Endothelial cell (in vitro differentiated cells): ENCODE data around the gene IL17A. TPM values are rescaled to one million over a fixed set of nuclear protein-coding genes. Genes with fewer than 3 reads are reported as not detected.
"Not testable (repeated sequence)": the region's sequence is repeated elsewhere in the genome, so short reads cannot be mapped to it uniquely, and the experiment has no call there.

Experiments
- DNase-seq: peaks from one replicate; pipeline ENCODE4 v3.0.0; 2021; ENCODE audit warnings: low spot score
- H3K27ac Mint-ChIP-seq: one replicate; pipeline ENCODE4 v1.8.0; 2021; ENCODE audit warnings: mixed read lengths, inconsistent platforms; ENCODE audit not compliant: unreplicated experiment
- H3K27me3 Mint-ChIP-seq: one replicate; pipeline ENCODE4 v1.8.0; 2021; ENCODE audit warnings: mild to moderate bottlenecking, moderate library complexity, mixed read lengths, inconsistent platforms; ENCODE audit not compliant: unreplicated experiment
- H3K36me3 Mint-ChIP-seq: one replicate; pipeline ENCODE4 v1.8.0; 2021; ENCODE audit warnings: mild to moderate bottlenecking, low read depth, mixed read lengths, inconsistent platforms; ENCODE audit not compliant: unreplicated experiment
- H3K4me1 Mint-ChIP-seq: one replicate; pipeline ENCODE4 v1.8.0; 2021; ENCODE audit warnings: mild to moderate bottlenecking, mixed read lengths, inconsistent platforms; ENCODE audit not compliant: unreplicated experiment
- H3K4me3 Mint-ChIP-seq: one replicate; pipeline ENCODE4 v1.8.0; 2021; ENCODE audit warnings: mild to moderate bottlenecking, mixed read lengths, inconsistent platforms; ENCODE audit not compliant: unreplicated experiment
- H3K9me3 Mint-ChIP-seq: one replicate; pipeline ENCODE4 v1.8.0; 2021; ENCODE audit warnings: mixed read lengths, inconsistent platforms; ENCODE audit not compliant: unreplicated experiment
- CTCF ChIP-seq: fragments of 200-600 bp; sonication (generic); IDR thresholded peaks from one replicate; pipeline ENCODE4 v1.5.0; 2021; ENCODE audit warnings: antibody characterized with exemption; ENCODE audit not compliant: unreplicated experiment
- total RNA-seq: library from RNA; stranded (reverse); fragmentation: NEBNext Ultra II Directional; extraction: Animal tissue kit (Norgen Biotek cat#: 25700); gene quantifications from one replicate; pipeline ENCODE4 v1.2.1, GENCODE V29; 2021; ENCODE audit not compliant: unreplicated experiment

IL17A gene
- total RNA-seq, 1 donor from 2014 or later: not detected

- Mint-ChIP-seq H3K4me1 (no peaks in the 10 kb centered on the region), H3K27me3 (no peaks in the 10 kb centered on the region), H3K36me3 (no peaks in the 10 kb centered on the region), H3K27ac (no peak overlapping the region), H3K9me3 (no peaks in the 10 kb centered on the region), H3K4me3 (no peak overlapping the region)
- no peak for TF ChIP-seq CTCF
- DNase-seq: no peak
Observed at GRCh38 chr6:52189974-52190373, 3.8 kb downstream of the IL17A start.

- Mint-ChIP-seq H3K4me1 (no peaks in the 10 kb centered on the region), H3K27me3 (no peaks in the 10 kb centered on the region), H3K27ac (no peak overlapping the region), H3K9me3 (no peaks in the 10 kb centered on the region), H3K36me3 (no peaks in the 10 kb centered on the region), H3K4me3 (no peak overlapping the region)
- no peak for DNase-seq
- no peak for TF ChIP-seq CTCF
Observed at GRCh38 chr6:52190409-52190808, 4.2 kb downstream of the IL17A start.

DNA sequence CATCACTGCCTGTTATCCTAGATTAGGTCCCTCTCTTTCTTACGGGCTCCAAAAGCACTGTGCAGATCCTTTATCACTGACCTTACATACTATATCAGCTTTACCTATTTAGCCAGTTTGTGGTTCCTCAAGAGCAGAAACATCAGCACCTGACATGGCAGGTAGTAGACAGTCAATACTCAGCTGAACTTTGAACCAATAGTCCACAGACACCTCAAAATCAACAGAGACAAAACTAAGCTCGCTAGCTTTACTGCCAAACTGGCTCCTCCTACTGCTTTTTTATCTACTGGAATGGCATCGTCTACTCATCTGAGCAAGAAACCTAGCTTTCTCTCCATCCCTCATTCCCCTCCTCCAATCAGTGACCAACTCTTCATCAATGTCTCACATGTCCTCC, 5.6 kb downstream of the IL17A start:
- H3K4me1 Mint-ChIP-seq: no peaks in the 10 kb centered on the region
- no peak overlapping the region for H3K27ac Mint-ChIP-seq
- H3K27me3 Mint-ChIP-seq: no peaks in the 10 kb centered on the region
- no peak for DNase-seq
- H3K4me3 Mint-ChIP-seq: no peak overlapping the region
- TF ChIP-seq CTCF: no peak
- no peaks in the 10 kb centered on the region for H3K36me3 Mint-ChIP-seq
- H3K9me3 Mint-ChIP-seq: no peaks in the 10 kb centered on the region

- Mint-ChIP-seq H3K9me3 (peaks cover 18% of the 10 kb centered on the region), H3K4me3 (no peak overlapping the region), H3K27ac (no peak overlapping the region), H3K27me3 (peaks cover 2% of the 10 kb centered on the region), H3K36me3 (peaks cover 21% of the 10 kb centered on the region), H3K4me1 (no peaks in the 10 kb centered on the region)
- TF ChIP-seq CTCF: no peak
- no peak for DNase-seq
Observed at GRCh38 chr6:52195886-52196285, 9.7 kb downstream of the IL17A start.

DNA sequence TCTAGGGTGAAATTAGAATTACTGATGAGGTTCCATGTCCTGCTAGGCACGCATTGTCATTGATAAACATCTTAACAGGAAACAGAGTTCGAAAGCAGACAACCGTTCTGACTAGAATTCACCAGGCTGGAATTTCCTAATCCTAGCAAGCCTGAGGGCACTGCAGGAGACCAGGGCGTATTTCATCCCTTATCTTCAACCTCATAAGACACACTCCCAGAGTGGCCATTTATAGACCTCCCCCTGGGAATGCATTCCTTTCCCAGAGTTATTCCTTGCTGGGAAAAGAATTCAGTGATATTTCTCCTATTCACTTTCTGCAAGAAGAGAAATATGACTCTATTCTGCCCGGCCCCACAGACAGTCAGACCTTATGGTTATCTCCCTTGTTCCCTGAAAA, 13.9 kb downstream of the IL17A start:
- H3K9me3 Mint-ChIP-seq: peaks cover 31% of the 10 kb centered on the region
- peaks cover 27% of the 10 kb centered on the region for H3K36me3 Mint-ChIP-seq
- not testable (repeated sequence) for H3K27me3 Mint-ChIP-seq, H3K4me3 Mint-ChIP-seq, H3K4me1 Mint-ChIP-seq, H3K27ac Mint-ChIP-seq, DNase-seq

DNA sequence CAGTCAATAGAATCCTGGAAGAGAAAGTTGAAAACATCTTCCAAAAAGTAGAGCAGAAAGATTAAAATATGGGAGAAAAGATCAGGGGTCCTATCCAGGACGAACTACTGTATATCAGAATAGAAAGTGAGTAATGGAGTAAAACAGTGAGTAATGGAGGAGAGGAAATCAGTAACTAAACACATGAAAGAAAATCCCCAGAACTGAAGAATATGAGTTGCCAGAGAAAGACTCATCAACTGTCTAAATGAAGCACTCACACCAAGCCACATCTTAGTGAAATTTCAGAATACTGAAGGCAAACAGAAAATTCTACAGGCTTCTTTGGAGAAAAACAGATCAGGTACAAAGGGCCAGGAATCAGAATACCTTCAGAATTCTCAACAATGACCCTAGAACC, 14.9 kb downstream of the IL17A start:
- H3K27ac Mint-ChIP-seq: no peak overlapping the region

More for the DNA sequence above, 14.9 kb downstream of the IL17A start:
- peaks cover 31% of the 10 kb centered on the region for H3K9me3 Mint-ChIP-seq
- TF ChIP-seq CTCF: no peak
- DNase-seq: no peak
- H3K27me3 Mint-ChIP-seq: peaks cover 2% of the 10 kb centered on the region
- H3K4me3 Mint-ChIP-seq: no peak overlapping the region
- peaks cover 27% of the 10 kb centered on the region for H3K36me3 Mint-ChIP-seq
- no peaks in the 10 kb centered on the region for H3K4me1 Mint-ChIP-seq
